Epithelial cell of esophagus (primary cell): ENCODE data around the gene CAMK1D.

Experiments
- DNase-seq: peaks from one replicate; pipeline ENCODE4 v3.0.0; 2010; ENCODE audit warnings: low read depth
- H3K4me3 ChIP-seq: 2 replicates; pipeline ENCODE4 v1.5.1; 2011; ENCODE audit warnings: mild to moderate bottlenecking, low read length, control low read depth
- CTCF ChIP-seq: IDR thresholded peaks from 2 replicates; pipeline ENCODE4 v1.5.1; 2011; ENCODE audit warnings: low read depth, mild to moderate bottlenecking, low read length, control low read depth, inconsistent platforms; ENCODE audit not compliant: insufficient read depth; ENCODE audit errors: missing control alignments

Gene CAMK1D

GRCh38 chr10:12748186-12748585 lies 398.8 kb downstream of the CAMK1D start:
- no peak overlapping the region for H3K4me3 ChIP-seq
- DNase-seq: no peak
- no peak for TF ChIP-seq CTCF

DNA sequence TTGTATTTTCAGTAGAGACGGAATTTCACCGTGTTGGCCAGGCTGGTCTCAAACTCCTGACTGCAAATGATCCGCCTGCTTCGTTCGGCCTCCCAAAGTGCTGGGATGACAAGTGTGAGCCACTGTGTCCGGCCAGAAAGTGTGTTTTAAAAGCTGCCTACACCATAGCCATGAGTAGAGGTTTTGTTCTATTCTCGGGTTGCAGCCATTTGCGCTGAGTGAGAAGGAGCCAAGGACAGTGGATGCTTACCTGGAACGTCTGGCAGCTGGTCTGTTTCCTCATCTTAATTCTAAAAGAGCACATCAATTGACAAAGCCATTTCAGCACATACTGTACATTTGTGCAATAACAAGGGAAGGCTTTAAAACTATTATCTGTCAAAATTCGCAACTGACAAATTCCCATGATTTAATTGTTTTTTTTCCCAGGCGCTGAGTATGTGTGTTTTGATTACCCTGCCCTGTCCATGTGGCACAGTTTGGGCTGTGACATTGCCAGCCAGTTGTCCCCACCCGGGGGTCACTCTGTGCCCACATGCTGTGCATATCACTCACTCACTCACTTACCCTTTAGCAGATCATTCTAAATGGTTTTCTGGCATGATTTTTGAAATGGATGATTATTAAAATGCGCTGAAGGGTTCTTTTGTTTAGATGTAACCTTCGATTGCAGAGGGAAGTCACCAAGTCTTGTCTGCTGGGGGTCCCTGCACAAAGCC lies 400.6 kb downstream of the CAMK1D start:
- no peak for TF ChIP-seq CTCF
- DNase-seq: no peak
- H3K4me3 ChIP-seq: no peak overlapping the region

DNA sequence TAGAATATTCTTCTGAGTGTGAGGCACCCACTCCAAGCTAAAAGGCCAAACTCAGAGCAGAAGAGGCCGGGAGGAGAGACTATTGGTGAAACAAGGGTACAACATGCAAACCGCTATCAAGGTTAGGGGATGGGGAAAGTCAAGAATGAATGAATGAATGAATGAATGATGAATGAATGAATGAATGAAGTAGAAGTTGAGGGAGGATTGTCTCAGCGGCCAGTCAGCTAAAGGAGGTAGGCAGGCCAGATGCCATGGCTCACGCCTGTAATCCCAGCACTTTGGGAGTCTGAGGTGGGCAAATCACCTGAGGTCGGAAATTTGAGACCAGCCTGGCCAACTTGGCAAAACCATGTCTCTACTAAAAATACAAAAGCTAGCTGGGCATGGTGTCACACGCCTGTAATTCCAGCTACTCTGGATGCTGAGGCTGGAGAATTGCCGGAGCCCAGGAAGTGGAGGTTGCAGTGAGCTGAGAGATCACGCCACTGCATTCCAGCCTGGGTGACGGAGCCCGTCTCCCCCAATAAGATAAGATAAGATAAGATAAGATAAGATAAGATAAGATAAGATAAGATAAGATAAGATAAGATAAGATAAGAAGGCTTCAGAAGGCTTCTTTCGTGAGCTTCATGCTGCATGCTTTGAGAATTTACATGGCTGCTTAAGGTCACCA lies 401.3 kb downstream of the CAMK1D start:
- TF ChIP-seq CTCF: no peak
- H3K4me3 ChIP-seq: no peak overlapping the region
- no peak for DNase-seq

DNA sequence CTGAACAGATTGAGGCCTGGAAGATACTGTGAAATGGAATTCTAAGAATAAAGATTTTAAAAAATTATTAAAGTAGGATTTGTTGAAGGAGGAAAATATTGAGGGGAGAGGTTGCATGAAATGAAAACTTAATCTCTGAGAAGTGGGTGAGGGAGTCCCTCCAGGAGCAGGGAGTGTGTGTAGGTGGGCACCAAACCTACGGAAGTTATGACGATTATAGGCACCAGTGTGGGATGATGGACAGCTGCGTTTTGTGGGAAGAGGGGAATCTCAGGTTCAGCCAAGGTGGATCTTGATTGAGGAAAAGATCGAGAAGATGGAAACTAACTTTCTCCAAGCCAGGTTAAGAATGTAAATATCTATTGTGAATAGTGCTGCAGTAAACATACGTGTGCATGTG lies 405.7 kb downstream of the CAMK1D start:
- H3K4me3 ChIP-seq: no peak overlapping the region
- TF ChIP-seq CTCF: no peak
- no peak for DNase-seq

DNA sequence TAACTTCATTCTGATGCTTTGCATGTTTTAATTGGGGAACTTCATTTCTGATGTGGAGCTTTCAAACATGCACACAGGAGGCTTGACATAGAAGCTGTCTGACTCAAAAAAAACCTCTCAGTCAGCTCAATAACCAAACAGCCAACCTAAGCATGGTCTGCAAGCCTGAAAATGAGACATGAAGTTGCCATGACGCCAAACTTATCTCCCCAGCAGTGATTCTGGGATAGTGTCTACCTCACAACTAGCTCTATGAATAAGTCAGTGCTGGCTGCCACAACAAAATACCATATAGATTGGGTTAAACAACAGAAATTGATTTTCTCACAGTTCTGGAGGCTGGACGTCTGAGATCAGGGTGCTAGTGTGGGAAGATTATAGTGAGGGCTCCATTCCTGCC lies 408.0 kb downstream of the CAMK1D start:
- TF ChIP-seq CTCF: no peak

DNA sequence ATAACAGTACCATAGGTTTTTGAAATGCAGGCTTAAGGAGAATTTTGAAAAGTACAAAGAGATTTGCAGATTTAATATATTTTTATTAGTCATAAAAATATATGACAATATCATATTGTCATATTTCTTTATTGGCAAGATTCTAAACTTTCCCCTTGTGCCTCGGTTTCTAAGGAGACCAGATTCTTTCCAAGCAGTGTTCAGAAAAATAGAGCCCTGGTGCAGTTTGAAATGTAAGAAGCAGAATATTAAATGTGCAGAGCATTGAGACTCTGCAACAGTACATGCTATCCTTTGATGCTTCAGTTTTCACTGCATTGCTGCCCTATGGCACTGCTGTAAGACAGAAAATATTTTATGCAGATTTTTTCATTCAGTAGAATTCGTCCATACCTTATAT lies 408.9 kb downstream of the CAMK1D start:
- H3K4me3 ChIP-seq: no peak overlapping the region
- no peak for DNase-seq
- TF ChIP-seq CTCF: no peak

More for the DNA sequence above, 408.0 kb downstream of the CAMK1D start:
- DNase-seq: no peak
- no peak overlapping the region for H3K4me3 ChIP-seq

- no peak for TF ChIP-seq CTCF
- H3K4me3 ChIP-seq: no peak overlapping the region
Observed at GRCh38 chr10:12766223-12766622, 416.9 kb downstream of the CAMK1D start.

More at GRCh38 chr10:12766223-12766622, 416.9 kb downstream of the CAMK1D start:
- no peak for DNase-seq
